UCSD-AML1 (cell line): Measurements from ENCODE around the gene ATF1.
A peak's percentile ranks its signal among the peaks of the same experiment; 100 is the strongest.

Source experiments
- DNase-seq: peaks from one replicate; lab custom pipeline; 2025; ENCODE audit not compliant: unreplicated experiment; lab: John Stamatoyannopoulos, UW

Gene ATF1

DNA sequence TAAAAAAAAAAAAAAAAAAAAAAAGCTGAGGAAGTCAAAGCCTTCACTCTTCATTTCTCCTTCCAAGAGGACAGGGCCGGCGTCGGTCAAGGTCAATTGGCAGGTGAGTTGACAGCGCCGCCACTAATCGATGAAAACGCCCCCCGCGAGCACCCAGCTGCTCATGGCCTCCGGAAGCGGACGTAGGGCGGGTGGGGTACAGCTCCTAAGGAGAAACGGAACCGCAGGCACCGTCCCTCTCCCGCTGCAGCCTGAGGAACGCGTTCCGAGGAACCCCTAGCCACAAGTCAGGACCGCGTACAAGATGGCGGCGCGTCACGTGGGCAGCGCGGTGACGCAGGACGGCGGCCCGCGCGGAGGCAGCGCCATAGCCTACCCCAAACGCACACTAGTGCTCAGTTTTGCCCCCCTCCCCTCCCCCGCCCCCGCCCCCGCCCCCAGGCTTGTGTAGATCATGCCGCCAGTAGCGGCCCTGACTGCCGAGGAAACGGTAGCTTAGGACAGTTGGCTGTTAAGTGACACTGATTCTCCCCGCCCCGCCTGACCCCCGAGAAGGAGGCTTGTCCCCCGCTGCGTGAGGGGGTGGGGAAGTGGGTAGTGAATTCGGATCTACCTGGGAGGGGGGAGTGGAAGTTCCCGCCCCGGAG is at the start of gene ATF1:
ATF1 (plus strand) TSS at position 463 of the 647 bp plus-strand sequence. CDS start 16,045 bp downstream, outside the sequence.
- peak; percentile 94 for DNase-seq

DNA sequence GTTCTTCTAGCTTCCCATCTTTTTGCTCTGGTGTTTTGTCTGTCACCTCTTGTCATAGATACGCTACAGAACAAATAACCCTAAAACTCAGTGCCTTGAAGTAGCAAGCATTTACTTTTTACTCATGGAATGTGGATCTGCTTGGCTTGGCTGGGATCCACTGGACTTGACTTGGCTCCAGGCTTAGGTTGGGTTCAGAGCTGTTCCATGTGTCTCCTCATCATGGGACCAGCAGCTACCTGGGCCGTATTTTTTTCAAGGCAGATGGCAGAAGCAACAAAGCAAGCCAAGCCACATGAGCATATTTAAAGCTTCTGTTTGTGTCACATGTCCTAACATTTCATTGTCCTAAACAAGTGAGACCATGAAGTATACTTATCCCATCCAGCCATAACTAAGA is 48.7 kb upstream of the ATF1 start:
- no peak for DNase-seq

DNA sequence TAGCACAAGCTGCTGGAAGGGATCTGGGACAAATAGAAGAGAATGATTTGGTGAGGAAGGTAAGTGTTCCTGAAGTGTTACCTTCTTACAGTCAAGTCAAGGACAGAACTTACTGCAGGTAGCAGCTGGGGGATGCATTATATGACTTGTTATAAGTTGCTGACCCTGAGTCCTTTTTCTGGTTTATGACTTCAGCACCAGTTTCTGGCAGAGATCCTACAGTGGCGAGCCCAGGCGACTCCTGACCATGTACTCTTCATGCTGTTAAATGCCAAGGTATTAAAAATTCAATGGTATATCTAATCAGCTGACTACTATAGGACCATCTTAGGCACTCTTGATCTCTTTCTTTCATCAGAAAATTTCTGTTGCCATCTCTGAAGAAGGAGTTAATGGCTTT is 45.1 kb upstream of the ATF1 start:
- no peak for DNase-seq

DNA sequence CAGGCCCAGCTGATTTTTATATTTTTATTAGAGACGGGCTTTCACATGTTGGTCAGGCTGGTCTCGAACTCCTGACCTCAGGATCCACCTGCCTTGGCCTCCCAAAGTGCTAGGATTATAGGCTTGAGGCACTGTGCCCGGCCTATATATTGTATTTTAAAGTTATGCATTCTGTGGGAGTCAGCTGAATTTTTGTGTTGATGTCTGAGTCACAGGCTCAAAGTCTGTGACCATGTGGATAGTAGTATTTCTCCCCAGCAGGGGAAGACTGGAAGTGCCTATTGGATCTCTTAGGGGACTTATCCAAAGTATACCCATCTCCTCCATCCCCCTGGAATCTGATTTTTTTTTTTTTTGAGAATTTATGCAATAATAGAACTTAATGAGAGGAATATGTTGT is 43.8 kb upstream of the ATF1 start:
- no peak for DNase-seq

DNA sequence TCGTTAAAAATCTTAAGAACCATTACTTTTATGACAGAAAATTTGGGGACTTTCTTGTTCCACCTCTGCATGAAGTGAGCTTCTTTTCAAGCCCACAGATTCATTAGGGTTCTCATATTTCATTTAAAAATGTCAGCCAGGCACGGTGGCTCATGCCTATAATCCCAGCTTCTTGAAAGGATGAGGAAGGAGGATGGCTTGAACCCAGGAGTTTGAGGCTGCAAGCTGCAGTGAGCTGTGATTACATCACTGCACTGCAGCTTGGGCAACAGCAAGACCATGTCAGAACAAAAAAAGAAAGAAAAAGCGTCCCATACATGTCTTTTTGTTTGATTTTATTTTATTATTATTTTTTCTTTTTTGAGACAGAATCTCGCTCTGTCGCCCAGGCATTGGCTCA is 43.4 kb upstream of the ATF1 start:
- DNase-seq: no peak

DNA sequence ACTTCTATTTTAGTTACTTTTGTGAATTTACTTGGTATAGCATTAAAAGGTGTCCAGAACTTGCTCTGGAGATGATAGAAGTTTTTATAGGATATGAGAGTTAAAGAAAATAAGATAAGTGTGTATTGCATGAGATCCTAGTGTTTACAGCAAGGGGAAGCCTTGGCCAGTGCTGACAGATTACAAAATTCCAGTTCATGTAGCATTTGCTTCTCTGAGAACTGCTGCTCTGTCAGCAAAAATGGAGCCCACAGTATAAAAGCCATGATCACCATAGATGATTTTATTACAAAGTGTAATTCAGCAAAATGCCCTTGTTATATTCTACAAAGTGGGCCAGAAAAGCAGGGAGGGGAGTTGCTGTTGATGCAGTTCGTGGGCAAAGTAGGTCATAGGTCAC is 40.0 kb upstream of the ATF1 start:
- DNase-seq: no peak

DNA sequence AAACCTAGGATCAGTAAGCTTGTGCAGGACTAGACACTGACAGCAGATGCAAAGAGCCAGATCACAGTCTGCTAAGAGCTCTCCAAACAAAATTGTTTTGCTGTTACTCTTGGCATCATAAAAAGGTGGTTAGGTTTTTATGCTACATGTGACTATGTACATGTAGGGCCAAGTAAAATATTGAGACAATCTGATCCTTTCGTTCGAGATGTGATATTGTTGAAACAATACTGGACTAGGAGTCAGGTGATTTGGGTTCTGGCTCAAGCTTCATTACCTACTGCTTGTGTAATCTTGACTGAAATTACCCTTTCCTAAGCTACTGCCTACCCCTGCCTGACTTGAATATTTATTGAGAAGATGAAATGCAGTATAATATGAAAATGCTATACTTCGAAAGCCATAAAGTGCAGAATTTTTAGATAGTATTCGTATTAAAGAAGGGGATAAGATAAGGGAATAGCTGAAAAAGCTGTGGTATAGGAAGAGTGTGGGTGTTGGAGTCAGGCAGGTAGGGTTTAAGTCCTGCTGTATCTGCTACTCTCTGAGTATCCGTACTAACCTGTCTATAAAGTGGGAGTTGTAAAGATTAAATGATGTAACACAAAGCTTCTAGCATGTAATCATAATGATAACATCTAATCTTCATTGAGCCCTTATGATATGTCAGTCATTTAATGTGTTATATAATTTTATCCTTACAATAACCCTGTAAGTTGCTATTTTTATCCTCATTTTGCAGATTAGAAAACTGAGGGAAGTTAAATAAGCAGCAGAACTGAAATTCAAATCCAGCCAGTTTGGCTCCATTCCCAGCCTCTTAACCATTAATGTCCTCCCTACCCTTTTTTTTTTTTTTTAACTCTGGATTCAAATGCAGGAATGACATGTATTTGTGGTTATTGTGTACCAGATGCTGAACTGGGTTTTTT is 38.6 kb upstream of the ATF1 start:
- DNase-seq: no peak

DNA sequence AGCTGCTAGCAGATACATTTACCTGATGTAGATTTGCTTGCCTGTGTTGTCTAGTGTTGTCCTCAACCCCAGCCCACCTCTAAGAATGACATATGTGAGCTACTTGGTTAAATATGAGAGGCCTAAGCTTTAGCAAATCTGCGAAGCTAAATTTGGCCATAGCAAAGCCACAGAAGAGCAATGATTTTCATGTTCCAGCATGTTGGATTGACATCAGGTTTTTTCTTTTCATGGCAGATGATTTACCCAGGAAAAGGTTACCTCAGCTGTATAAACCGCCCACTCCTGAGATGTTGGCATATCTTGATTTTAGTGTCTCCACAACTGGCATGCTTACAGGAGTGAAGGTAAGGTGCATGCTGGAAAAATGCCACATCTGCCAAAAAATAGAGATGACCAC is 36.4 kb upstream of the ATF1 start:
- DNase-seq: no peak

DNA sequence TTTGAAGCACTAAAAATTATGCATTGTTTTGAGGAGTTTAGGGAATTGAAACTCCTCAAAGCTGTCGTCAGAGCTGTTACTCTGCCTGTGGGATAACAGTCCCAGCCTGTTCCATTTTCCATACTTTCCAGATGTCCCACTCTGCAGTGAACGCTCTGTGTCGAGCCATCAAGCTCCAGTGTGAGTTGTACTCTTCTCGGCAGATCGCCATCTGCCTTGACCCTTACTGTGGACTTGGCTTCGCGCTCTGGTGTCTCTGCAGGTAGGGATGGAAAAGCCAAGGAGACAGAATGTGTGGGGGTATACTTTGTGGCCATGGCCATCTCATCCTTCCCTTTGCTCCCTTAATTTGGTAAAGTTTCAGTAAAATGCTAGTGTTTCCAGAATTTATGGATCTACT is 35.5 kb upstream of the ATF1 start:
- DNase-seq: no peak

DNA sequence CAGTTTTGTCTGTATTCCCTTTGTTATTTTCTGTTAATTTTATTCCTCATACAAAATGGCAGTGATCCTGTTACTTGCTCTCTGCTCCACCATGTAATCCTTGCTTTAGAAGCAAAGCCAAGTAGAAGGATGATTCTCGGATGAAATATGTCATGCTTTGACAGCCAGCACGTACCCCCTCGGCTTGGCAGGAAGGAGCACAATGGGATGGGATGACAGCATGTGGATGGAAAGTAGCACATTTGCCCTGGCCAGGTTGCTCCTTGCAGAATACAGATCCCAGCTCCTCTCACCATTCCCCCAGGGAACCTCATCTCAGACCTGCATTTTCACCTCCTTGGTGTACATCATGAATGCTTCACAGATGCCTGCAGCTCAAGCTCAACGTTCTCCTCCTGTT is 35.1 kb upstream of the ATF1 start:
- no peak for DNase-seq

DNA sequence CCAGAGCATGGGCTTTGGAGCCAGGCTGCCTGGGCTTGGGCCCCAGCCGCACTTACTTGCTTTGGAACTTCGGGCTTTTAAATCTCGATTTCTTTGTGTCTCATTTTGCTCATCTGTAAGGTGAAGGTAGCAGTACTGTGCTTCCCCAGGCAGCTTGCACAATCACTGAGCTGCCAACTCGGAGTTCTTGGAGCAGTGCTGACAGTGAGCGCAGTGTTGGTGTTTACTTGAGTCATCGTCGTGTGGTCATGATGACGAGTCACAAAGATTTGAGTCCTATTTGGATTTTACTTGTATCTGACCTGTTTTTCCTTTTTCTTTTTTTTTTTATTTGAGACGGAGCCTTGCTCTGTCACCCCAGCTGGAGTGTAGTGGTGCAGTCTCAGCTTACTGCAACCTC is 31.3 kb upstream of the ATF1 start:
- no peak for DNase-seq

DNA sequence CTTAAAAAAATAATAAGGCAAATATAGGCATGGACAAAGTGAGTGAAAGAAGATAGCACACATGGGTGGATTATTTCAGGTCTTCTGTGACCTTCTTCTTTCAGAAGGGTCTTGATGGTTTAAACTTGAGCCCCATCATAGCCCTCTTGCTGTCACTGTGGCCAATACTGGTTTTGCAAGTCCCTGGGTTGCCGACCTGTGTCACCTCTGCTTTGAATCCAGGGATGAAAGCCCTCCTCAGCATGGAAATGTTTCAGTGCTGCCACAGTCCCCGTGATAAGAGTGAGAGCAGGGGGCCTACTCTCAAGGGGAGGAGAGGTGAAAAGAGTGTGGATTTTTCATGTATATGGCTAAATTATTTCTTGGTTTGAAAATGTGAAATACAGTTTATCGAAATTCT is 30.2 kb upstream of the ATF1 start:
- DNase-seq: no peak

DNA sequence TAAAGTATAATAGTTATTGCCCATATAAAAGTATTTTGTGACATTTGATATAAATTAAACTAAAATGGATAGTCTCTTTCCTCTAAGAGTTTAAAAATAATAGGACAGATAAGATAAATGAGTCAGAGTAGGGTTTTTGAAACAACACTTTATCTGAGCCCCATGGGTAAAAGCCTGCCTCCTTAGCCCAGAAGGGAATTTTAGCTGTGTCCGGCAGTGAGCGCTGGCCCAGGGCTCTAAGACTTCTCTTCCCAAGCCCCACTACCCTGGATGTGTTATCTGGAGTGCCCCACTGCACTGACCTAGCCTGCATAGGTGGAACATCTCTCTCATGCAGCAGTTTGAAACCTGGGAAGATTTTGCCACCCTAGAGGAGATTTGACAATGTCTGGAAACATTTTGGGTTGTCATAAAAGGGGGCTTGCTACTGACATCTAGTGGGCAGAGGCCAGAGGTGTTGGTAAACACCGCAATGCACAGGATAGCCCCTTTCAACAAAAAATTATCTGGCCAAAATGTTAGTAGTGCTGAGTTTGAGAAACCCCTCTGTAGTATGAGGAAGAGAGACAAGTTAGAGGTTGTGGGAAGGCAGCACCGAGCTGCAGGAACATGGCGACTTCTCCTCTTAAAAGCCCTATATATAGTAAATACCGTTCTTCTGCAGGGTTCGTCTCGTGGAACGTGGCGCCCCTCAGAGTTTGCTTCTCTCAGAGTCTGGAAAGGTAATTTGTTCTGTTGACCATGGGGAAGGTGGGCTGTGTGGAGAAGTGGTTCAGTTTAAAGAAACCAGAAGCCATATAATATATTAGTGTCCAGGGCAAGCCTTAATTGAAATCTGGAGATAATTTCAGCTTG is 29.3 kb upstream of the ATF1 start:
- no peak for DNase-seq

DNA sequence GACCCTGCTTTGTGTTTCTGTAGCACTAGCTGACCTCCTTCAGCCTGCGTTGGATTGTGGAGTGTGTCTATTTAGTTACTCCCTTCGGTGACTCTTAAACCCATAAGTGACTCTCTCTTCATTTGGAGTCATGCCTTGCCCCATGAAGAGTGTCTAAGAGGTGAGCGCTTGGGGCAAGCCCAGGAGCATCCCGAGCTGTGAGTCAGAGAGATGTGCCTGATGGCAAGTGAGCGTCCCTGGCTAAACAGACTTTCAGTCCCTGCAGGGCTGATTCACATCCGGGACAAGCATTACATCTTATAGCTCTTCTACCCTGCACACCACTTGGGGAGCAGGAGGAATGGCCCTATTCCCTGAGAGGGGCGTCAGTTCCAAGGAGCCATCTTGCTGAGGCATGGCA is 24.3 kb upstream of the ATF1 start:
- DNase-seq: no peak

DNA sequence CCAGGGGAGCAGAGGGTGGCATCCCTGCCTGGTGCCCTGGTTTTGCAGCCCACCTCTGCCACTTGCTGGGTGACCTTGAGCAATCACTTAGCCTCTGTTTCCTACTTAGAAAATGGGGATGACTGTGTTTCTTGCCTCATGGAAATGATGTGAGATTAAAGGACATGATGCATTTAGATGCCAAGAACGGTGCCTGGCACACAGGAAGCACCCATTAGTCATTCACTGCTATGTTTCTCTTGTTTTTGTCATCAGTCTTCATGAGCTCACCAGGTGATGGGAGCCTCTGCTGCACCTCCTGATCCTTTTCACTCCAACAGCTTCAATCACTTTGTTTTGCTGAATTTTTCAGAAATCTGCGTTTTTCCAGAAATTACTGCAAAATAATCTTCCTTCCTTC is 23.6 kb upstream of the ATF1 start:
- no peak for DNase-seq

DNA sequence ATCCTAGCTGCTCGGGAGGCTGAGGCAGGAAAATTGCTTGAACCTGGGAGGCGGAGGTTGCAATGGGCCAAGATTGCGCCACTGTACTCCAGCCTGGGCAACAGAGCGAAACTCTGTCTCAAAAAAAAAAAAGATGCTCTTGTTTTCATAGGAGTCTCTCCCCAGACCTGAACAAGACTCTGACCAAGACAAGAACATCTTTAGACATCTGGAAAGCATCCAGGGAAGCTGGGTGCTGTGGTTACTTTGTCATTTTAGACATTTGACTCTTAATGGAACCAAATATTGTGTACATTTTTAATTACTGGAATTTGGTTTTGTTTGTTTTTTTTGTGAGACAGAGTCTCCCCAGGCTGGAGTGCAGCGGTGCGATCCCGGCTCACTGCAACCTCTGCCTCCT is 21.1 kb upstream of the ATF1 start:
- DNase-seq: no peak

DNA sequence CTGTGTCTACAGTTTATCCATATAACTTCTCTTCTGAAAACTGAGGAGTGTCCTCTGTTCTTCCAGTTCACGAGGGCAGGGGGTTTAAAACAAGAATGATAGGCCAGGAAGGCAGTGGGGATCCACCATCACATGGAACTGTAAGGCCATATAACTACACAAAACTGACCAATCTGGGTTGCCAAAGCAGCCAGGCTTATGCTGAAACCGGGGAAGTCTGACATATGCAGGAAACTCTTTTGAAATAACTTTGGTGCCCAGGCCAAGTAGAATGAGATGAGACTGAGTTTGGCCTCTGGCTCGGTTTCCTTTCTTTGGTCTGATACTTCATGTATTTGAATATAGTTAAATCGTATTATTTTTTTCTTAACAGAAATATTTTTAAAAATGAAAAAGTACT is 18.0 kb upstream of the ATF1 start:
- DNase-seq: no peak

DNA sequence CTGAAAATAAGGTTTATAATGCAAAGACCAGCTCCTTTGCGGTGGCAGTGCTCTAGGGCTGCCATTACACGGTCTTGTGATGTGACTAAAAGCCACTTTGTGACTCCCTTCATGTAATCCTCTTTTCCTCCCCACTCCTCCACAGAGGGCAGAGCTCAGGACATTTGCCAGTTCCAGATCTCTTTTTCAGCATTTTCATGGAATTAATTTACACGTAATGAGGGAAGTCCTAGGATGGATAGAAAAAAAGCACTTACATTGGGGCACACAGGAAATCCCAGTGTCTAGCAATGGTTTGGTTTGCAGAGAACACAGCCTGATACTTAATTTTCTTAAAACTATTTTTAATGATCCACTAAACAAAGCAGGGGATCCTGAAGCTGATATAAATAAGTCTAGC is 17.5 kb upstream of the ATF1 start:
- no peak for DNase-seq

DNA sequence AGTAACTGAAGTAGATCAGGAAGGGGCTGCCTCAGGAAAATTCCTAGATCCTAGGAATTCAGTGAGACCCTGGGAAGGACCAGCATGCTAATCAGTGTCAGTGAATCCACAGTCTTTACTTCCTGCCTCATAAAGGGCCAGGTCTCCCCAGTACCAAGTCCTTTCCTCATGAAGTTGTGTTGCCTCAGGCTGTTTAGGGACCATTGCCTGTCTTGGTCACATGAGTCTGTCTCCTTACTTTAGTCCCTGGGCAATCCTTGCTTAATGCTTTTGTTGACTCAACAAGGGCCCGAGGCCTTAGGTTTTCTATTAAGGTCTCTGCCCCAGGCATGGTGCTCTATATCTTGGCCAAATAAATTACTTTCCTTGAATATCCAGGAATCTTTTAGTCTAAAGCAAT is 16.1 kb upstream of the ATF1 start:
- DNase-seq: no peak

DNA sequence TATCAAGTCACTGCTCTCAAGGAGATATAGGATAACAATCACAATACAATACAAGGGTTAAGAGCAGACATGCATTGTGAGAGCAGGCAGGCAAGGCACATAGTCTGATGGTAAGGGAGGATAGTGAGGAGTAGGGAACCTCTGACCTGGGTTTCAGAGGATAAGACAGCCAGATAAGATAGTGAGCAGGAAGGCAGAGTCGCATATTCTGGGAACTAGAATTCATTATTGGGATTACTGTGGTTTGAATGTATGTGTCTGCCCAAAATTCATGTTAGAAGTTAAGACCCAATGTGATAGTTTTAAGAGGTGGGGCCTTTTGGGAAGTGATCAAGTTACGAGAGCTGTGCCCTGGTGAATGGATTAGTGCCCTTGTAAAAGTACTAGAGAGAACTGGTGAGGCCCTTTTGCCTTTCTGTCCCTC is 14.4 kb upstream of the ATF1 start:
- DNase-seq: no peak

DNA sequence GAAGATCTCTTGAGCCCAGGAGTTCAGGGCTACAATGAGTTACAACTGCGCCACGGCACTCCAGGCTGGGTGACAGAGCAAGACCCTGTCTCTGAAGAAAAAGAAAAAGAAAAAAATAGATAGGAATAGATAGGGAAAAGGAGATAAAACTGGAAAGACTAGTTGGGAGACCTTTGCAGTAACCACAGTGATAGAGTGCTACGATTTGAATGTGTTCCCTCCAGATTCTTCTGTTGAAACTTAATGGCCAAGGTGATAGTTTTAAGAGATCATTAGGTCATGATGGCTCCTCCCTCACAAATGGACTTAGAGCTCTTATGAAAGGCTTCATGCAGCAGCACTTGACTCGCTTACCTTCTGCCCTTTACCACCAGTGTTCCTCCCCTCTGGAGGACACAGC is 13.5 kb upstream of the ATF1 start:
- DNase-seq: no peak
